NCI-H1048 (cell line): ENCODE data around the gene FBXO46.
"Not testable (repeated sequence)": the region's sequence is repeated elsewhere in the genome, so short reads cannot be mapped to it uniquely, and the experiment has no call there.

Source experiments
- DNase-seq: peaks from one replicate; lab custom pipeline; 2025; lab: John Stamatoyannopoulos, UW

Gene FBXO46

DNA sequence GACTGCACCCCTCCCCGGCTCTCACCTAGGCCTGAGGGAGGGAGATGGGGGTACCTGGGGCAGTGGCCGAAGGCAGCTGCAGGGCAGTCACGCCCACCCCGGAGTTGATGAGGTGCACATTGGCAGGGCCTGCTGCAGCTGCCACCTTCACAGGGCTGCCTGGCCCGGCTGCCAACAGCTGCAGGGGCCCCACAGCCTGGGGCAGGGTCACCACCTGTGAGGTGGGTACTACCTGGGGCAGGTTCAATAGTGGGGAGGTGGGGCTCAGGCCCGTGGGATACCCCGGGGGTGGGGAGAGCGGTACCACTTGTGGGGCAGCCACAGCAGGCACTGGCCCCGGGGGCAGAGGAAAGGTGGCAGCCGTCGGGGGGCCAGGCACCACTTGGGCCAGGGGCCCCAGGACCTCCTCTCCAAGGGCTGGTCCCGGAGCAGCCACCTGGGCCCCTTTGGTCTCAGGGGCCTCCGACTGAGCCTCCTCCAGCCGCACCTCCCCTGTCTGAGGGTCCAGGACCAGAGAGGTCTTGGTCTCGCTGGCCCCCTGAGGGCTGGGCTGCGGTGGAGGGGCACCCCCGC is 35.7 kb upstream of the FBXO46 start:
- no peak for DNase-seq

DNA sequence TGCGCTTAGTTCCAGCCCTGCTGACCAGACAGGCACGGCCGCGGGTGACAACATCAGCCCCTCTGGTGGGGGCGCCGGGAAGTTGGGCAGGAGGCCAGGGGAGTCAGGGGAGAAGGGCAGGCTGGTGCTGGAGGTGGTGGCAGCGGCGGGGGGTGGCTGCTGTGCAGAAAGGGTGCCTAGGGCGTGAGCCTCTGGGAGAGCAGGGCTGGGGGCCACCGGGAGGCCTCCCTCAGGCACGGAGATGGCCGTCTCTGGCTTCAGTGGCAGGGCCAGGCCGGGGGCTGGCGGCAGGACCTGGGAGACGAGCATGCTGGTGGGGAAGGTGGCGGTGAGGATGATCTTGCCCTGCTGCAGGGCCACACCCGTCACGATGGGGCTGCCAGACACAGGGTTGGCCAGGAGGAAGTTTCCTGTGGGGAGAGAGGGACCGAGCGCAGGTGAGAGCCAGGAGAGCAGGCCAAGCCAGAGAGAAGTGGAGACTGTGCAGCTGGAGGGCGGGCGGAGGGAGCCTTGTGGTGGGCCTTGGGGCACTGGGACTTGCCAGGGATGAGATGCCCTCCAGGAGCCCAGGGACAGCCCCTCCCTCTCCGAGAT is 35.1 kb upstream of the FBXO46 start:
- no peak for DNase-seq

DNA sequence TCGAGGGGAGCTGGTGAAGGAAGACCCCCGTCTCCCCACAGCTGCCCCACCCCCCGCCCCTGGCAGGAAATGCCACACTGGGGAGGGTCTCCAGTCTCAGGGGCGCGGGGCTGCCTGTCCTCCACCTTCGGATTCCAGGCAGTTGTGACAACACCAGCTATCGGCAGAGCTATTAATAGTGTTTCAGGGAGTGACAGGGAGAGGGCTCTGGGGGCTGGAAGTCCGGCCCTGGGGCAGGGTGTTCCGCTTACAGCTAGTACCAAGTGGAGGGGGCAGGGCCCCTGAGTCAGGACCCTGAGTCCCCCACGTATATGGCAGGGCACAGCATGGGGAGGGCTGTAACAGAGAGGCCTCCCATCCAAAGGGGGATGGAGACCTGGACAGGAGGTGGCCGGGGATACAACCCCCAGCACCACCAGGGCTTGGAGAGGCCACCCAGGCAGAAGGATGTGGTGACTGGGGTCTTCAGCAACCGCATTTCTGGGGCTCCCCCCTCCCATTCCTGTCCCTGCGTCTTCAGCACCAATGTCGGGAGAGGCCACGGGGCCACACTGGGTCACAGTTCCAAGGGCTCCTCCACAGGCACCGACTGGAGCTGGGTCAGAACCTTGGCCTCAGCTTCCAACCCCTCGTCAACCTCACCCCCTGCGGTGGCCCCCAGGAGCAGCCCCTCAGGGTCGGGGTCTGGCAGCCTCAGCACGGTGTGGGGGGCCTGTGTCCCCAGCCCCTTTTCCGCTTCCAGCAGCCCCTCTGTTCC is 34.4 kb upstream of the FBXO46 start:
- no peak for DNase-seq

DNA sequence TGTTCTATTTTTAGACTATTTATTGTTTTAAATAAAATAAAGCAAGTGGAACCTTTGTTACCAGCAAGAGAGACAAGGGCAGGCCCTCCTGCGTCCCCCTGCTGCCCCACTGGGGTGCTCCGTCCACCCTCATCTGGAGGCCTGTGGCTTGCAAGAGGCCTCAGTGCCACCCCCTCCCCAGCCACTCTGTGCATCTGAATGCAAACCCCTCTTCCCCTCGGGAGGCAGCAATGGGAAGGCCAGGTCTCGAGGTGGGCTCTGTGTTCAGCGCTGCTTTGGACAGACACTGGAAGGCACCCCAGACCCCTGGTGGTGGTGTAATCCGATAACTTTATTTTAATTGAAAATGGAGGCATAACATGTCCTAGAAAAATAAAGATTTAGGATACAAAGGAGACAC is 33.8 kb upstream of the FBXO46 start:
- no peak for DNase-seq

DNA sequence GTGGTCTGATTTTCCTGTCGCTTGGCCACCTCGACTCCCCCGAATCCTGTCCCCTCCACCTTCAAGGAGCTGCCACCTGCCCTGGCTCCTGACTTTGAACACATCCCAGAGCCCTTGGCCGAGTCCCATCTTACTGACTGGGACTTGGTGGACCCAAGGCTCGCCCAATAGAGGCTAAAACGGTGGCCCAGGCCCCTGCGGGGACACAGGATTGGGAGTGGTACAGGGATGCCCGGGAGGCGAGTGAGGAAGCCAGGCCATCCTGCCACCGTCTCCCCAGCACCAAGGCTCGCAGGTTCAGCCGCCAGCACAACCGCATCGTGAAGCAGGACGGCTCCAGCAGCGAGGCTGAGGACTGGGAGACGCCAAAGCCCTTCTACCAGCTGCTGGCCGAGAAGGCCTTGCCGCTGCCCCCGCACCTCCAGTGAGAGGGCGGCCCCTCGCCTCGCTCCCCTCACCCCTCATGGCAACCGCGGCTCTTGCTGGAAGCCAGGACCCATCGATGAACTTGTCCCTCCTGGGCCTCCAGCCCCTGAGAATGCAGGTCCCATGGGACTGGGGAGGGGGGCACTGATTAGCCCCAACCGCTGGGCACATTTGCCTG is 33.1 kb upstream of the FBXO46 start:
- no peak for DNase-seq

DNA sequence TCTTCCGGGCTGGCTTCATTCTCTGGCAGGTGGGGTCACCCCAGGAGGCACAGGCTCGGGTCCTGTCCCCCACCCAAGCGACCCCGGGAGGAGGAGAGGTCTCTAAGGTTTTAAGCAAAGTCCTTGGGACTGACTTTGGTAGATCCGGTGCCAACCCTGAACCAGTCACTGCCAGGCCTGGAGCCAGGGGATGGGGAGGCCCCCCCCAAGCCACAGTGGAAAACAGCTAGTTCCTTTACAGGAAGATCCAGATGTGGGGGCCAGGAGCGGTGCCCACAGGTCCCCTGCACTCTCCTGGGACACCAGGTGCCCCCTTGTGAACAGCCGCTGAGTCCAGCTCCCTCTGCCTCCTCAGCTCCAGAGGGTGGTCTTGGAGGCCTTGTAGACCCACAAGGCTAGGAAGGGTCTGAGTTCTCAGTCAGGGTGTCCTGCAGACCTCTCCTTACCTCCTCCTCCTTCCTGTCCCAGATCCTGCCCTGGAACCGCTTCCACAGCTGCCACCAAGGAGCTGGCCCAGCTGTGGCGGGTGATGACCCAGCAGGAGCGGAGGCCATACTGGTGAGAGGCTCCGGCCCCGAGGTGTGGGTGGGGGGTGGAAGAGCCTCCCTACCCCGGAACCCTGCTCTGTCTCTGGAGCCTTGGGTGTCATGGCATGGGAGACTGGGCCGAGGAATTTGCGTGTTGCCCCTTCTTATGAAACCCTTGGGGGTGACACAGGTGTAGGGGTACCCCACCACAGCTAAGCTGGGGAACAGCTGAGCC is 32.4 kb upstream of the FBXO46 start:
- no peak for DNase-seq

DNA sequence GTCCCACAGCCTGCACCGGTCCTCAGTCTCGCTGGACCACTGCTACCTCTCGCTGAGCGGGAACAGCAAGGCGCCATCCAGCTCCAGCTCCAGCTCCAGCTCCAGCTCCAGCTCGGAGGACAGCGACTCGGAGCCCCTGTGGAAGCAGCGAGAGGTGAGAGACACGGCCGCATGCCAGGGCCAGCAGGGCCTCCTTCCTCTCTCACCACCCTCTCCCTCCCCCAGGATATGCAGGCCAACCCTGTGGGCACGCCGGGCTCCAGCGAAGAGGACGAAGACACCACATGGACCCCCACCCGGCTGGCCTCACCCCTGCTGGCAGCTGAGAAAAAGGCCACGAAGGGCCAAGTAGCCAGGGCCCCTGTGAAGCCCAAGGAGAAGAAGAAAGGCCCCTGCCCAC is 31.0 kb upstream of the FBXO46 start:
- DNase-seq = no peak

DNA sequence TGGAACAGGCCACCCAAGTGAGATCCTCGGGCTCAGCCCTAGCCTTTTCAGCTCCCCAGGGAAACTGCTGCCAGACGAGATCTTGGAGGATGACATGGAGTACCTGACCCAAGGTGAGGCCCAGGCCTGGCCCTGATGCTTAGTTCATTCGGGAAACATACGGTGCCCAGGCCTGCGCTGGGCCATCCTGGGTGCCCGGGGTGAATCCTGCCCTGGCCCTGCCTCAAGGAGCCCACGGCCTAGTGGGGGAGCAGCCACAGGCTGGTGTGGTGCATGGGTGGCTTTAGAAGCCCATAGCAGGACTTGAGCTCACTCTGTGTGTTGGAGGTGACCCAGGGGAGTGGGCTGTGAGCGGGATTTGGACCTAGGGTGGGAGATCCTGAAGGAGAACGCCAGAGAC is 28.2 kb upstream of the FBXO46 start:
- no peak for DNase-seq

DNA sequence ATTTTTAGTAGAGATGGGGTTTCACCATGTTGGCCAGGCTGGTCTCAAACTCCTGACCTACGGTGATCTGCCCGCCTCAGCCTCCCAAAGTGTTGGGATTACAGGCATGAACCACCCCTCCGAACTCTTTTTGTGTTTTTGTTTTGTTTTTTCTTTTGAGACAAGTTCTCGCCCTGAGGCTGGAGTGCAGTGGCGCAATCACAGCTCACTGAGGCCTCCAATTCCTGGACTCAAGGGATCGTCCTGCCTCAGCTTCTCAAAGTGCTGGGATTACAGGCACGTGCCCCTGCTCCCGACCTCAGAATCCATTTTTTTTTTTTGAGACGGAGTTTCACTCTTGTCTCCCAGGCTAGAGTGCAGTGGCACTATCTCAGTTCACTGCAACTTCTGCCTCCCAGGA is 27.0 kb upstream of the FBXO46 start:
- no peak for DNase-seq

DNA sequence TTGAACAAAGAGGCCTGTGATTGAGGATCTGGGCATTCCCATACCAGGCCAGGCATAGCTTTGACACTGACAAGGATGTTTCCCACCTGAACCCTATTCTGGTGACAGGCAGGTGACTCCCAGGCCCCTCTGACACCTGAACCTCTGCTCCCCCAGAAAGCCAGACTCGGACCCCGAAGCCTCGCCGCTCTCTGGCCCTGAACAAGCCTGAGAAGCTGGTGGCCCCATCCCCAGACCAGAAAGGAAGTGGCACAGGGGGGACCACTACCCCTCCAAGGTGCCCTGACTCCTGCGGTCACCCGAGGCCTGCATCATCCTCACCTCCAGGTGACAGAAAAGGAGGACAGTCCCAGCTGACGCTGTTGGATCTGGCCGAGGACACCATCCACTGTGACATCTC is 23.6 kb upstream of the FBXO46 start:
- no peak for DNase-seq

DNA sequence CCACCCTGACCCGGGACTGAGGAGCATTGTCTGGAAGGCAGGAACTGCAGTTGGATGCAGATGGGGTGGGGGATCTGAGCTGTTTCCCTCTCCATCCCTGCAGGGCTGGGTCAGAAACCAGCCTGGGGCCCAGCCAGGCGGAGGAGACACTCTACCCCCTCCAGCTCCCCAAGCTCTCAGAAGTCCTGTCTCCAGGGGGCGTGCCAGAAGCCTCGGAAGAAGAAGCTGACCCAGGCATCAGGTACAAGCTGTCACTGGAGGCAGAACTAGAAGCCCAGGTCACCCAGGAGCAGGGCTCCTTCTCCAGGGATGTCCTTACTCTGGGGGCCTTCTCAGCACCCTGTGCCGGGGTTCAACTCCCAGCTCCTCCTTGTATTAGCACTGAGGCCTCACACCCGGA is 22.9 kb upstream of the FBXO46 start:
- no peak for DNase-seq

DNA sequence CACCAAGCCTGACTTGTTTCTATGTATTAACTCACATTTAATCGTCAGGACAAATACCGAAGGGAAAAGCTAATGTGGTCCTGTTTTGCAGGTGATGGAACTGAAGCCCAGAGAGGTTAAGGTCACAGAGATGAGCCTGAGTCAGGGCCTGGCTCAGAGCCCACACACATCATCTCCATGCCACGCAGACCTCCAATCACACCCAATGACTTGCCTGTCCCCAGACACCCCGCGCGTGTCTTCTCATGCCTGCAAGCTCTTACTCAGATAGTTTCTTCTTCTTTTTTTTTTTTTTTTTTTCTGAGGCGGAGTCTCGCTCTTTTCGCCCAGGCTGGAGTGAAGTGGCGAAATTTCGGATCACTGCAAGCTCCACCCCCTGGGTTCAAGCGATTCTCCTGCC is 21.9 kb upstream of the FBXO46 start:
- DNase-seq = no peak

DNA sequence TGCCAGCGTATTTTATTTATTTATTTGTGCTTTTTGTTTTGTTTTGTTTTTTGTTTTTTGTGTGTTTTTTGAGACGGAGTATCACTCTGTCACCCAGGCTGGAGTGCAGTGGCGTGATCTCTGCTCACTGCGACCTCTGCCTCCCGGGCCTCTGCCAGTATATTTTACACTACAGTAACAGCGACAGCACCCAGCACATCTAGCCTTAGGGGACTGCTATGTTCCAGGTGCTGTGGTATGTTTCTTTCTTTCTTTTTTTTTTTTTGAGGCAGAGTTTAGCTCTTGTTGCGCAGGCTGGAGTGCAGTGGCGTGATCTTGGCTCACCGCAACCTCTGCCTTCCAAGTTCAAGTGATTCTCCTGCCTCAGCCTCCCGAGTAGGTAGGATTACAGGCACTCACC is 20.8 kb upstream of the FBXO46 start:
- DNase-seq = not testable (repeated sequence)

DNA sequence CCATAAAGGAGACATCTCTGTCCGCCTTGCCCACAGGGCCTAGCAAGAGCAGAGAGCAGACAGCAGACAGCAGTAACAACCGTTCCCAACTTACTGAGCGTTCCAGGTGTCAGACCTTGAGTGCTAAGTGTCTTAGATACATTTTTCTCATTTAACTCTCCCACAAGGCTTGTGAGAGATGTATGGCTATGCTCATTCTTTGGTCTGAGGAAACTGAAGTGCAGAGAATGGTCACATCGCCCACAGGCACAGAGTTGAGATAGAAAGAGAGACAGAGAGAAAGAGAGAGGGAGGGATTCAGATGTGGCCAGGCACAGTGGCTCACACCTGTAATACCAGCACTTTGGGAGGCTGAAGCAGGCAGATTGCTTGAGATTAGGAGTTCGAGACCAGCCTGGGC is 16.8 kb upstream of the FBXO46 start:
- no peak for DNase-seq

DNA sequence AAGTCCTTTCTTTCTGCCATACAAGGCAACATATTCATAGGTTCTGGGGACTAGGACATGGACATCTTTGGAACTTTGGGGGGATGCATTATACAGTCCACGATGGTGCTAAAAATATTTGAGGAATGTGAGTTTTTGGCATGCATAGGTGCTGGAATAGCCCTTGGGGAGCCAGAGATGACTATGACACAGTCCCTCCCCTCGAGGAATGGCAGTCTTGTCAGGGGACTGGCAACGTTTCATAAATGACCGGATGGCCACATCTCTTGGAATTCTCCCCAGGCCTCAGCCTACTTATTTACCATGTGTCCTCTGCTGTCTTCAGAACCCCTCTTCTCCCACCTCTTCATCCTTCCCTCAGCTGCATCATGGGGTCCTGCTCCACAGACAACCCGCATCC is 16.2 kb upstream of the FBXO46 start:
- DNase-seq = no peak

DNA sequence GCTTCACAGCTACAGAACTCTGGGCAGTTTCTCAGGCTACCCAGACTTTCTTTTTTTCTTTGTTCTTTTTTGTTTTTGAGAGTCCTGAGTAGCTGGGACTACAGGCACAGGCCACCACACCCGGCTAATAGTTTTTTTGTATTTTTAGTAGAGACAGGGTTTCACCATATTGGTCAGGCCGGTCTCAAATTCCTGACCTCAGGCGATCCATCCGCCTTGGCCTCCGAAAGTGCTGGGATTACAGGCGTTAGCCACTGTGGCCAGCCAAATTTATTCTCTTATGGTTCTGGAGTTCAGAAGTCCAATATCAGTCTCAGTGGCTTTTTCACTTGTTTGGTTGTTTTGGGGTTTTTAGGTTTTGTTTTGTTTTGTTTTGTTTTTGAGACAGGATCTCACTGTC is 14.9 kb upstream of the FBXO46 start:
- no peak for DNase-seq

DNA sequence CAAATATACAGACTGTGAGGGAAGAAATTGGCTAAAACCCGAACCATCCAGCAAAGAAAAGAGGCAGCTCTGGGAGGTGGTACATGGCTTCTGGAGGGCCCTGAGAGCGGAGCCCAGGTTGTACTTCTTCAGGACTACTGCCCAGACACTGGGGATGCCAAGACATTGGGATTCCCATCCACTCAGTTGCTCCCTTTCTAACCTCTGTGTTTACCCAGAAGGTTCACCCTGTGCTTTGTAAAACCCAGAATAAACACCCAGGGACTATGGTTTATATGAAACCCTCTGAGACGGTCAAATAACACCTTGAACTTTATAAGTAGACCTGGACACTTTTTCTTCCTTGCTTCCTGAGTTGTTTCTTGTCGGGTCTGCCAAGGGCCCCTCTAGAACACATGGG is 12.3 kb upstream of the FBXO46 start:
- no peak for DNase-seq

DNA sequence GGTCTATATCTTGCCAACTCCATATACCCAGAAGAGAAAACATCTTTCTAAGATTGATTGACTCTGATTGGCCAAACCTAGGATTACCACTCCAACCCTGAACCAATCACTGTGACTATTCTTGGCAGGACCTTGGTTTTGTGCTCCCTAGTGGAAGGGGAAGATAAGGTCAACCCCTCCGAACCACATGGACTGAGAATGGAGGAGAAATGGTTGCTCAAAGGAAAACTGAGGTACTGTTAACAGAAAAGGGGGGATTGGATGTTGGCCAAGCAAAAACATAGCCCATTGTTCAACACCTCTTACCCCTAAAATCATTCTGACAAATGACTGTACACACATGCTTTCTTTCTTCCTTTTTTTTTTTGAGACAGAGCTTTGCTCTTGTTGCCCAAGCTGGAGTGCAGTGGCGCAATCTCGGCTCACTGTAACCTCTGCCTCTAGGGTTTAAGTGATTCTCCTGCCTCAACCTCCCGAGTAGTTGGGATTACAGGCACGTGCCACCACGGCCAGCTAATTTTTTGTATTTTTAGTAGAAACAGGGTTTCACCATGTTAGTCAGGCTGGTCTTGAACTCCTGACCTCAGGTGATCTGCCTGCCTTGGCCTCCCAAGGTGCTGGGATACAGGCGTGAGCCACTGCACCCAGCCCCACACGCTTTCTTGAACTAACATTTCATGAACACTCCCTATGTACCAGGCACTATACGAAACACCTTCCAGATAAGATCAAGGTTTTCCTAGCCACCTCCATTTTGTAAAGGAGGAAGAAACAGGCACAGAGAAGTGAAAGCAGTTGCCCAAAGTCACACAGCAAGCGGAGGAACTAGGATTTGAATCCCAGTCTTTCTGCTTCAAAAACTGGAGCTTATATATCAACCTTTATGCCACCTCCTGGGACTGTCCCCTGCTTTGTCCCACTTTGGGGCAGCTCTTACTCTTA is 9.1 kb upstream of the FBXO46 start:
- DNase-seq = no peak

DNA sequence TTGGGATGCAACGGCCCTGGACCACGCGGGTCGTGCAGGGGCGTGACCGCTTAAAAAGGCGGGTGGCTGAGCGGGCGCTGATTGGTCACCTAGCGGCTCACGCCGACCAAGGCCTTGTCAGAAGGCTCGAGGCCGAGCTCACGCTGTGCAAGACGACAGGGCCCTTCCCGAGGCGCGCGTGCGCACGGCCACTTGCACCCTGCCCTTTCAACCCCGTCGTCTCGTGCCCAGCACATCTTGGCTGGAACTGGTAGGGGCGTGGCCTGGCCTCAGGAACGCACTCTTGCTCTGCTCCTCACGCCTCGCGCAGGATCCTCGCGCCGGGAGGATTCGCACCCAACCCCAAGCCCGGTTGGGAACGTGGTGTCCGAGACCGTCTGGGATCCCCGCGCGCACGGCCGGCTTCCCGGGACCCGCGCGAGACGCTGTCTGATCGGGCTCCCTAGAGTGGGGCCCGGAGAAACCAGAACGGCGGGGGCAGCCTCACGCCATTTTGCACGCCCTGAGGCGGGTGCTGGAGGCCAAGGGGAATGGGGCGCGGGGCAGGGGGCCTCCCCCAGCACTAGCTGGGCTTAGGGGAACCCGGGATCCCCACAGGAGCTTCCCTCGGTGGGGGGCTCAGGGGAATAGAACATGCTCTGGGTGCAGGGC is 2.6 kb upstream of the FBXO46 start, which contains the start of gene MEIOSIN:
MEIOSIN (plus strand) TSS at position 280 of the 651 bp plus-strand sequence. CDS start 1,938 bp downstream, outside the sequence.
- no peak for DNase-seq

DNA sequence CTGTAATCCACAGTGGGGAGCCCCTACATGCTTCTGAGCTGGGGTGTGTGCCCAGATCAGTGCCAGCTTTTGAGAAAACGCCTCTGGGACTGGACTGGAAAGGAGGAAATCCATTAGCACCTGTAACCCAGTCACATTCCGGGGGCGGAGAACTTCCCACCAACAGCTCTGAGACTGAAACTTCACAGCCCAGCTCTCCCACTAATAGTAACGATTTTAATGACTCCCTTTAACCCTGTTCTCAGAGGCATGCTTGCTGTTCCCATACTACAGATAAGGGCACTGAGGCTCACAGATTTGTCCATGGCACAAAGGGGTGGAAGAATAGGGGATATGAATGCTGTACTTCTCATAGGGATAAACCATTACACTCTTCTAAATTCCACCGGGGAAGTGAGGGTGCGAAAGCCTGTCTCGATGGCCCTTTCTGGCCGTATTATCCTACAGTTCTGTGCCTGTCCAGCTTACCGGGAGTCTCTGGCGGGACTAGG is 851 bp downstream of the FBXO46 start:
- DNase-seq = no peak

DNA sequence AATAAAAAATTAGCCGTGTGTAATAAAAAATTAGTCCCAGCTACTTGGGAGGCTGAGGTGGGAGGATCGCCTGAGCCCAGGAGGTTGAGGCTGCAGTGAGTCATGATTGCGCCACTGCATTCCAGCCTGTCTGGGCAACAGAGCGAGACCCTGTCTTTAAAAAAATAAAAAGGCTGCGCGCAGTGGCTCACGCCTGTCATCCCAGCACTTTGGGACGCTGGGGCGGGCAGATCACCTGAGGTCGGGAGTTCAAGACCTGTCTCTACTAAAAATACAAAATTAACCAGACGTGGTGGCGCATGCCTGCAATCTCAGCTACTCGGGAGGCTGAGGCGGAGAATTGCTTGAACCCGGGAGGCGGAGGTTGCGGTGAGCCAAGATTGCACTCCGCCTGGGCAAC is 2.0 kb downstream of the FBXO46 start:
- DNase-seq = not testable (repeated sequence)
